A673 (cell line): ENCODE results near the gene ADGRF4. TPM values are rescaled to one million over a fixed set of nuclear protein-coding genes. Genes with fewer than 3 reads are reported as not detected.

Source experiments
- BruUV-seq: library from RNA; stranded (reverse); fragments of 400-500 nt; replicated peaks from 2 replicates; lab custom pipeline; 2021; lab: Mats Ljungman, UMichigan
- CTCF ChIA-PET: fragments of 300-600 bp; sonication (Branson Sonifier 250); formaldehyde crosslinking; loops from one replicate; lab custom pipeline; 2022; ENCODE audit warnings: antibody characterized with exemption; lab: Charles Lee
- POLR2A ChIA-PET: fragments of 300-600 bp; sonication (Branson Sonifier 250); formaldehyde crosslinking; loops from one replicate; lab custom pipeline; 2022; ENCODE audit warnings: antibody characterized with exemption; ENCODE audit not compliant: low non-redundant PET; lab: Charles Lee
- DNase-seq: peaks from one replicate; pipeline ENCODE4 v3.0.0-alpha.2; 2015; ENCODE audit warnings: low spot score
- H3K27ac ChIP-seq: fragments of 200-600 bp; sonication (generic); 2 replicates; pipeline ENCODE4 v1.5.1; 2016; ENCODE audit warnings: mixed run types, low read depth, mild to moderate bottlenecking, mixed read lengths, antibody characterized with exemption, low read length; ENCODE audit not compliant: poor library complexity, severe bottlenecking
- H3K27me3 ChIP-seq: fragments of 200-600 bp; sonication (generic); replicated peaks from 2 replicates; pipeline ENCODE4 v1.6.1; 2017; ENCODE audit warnings: mixed run types, low read depth, mild to moderate bottlenecking, mixed read lengths, antibody characterized with exemption, low read length; ENCODE audit not compliant: insufficient read depth, poor library complexity
- H3K36me3 ChIP-seq: fragments of 200-600 bp; sonication (generic); 2 replicates; pipeline ENCODE4 v1.6.1; 2016; ENCODE audit warnings: mixed run types, mild to moderate bottlenecking, mixed read lengths, antibody characterized with exemption, low read length; ENCODE audit not compliant: insufficient read depth, poor library complexity, severe bottlenecking
- H3K4me1 ChIP-seq: fragments of 200-600 bp; sonication (generic); 2 replicates; pipeline ENCODE4 v1.6.1; 2017; ENCODE audit warnings: mixed run types, mild to moderate bottlenecking, mixed read lengths, antibody characterized with exemption, low read length; ENCODE audit not compliant: insufficient read depth, poor library complexity, severe bottlenecking
- H3K4me3 ChIP-seq: fragments of 200-600 bp; sonication (generic); 2 replicates; pipeline ENCODE4 v1.5.1; 2016; ENCODE audit warnings: low read depth, mixed run types, mild to moderate bottlenecking, mixed read lengths, low read length; ENCODE audit not compliant: poor library complexity, severe bottlenecking
- H3K9me3 ChIP-seq: fragments of 200-600 bp; sonication (generic); 2 replicates; pipeline ENCODE4 v1.6.1; 2016; ENCODE audit warnings: mixed run types, low read depth, mild to moderate bottlenecking, mixed read lengths, antibody characterized with exemption, low read length; ENCODE audit not compliant: poor library complexity, severe bottlenecking
- EZH2 ChIP-seq: fragments of 200-600 bp; sonication (generic); IDR thresholded peaks from 2 replicates; pipeline ENCODE4 v1.6.1; 2017; ENCODE audit warnings: borderline replicate concordance, low read depth, mild to moderate bottlenecking, mixed read lengths, antibody characterized with exemption, low read length; ENCODE audit not compliant: poor library complexity, severe bottlenecking
- intact Hi-C: fragments of 100-400 bp; cut with micrococcal nuclease; formaldehyde crosslinking; loops from one replicate; pipeline ENCODE4 v1.10.0; 2022; ENCODE audit not compliant: unreplicated experiment
- total RNA-seq: library from RNA; stranded (reverse); gene quantifications from 2 replicates; pipeline ENCODE4 v1.2.3, GENCODE V29; 2021
- TF ChIP-seq, protein P1 (sequence below): fragments of 300-800, 200-600 bp; sonication (generic); conservative IDR thresholded peaks from 2 replicates; pipeline ENCODE4 v1.5.1; 2017; ENCODE audit warnings: low read depth, mild to moderate bottlenecking, antibody characterized with exemption, low read length, moderate library complexity, mixed read lengths

Gene ADGRF4
- total RNA-seq, 1 experiment from 2014 or later = not detected

DNA sequence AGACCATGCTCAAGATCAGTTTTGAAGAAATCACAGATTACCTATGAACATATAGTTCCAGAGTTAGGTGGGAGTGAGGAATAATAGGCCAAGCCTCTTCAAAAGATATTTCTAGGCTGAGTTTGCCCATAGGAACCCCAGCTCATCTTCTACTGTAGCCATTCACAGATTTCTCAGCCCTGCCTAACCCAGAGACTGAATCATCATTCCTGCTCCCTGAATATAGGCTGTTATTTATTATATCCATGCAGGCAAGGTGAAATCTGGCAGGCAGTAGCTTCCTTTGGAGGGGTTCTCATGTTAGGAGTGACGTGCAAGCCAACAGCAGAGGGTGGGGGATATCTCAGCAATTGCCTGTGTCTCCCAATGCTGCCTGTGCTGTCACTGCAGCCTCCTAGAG lies 25.6 kb upstream of the ADGRF4 start:
- H3K4me3 ChIP-seq = no peak overlapping the region
- peaks cover 21% of the 10 kb centered on the region for H3K4me1 ChIP-seq
- no peak overlapping the region for H3K27ac ChIP-seq
- intact Hi-C loops = no loop called here
- ChIA-PET CTCF (no interaction called here), POLR2A (no interaction called here)
- TF ChIP-seq EZH2 = no peak
- TF ChIP-seq, protein P1, sequence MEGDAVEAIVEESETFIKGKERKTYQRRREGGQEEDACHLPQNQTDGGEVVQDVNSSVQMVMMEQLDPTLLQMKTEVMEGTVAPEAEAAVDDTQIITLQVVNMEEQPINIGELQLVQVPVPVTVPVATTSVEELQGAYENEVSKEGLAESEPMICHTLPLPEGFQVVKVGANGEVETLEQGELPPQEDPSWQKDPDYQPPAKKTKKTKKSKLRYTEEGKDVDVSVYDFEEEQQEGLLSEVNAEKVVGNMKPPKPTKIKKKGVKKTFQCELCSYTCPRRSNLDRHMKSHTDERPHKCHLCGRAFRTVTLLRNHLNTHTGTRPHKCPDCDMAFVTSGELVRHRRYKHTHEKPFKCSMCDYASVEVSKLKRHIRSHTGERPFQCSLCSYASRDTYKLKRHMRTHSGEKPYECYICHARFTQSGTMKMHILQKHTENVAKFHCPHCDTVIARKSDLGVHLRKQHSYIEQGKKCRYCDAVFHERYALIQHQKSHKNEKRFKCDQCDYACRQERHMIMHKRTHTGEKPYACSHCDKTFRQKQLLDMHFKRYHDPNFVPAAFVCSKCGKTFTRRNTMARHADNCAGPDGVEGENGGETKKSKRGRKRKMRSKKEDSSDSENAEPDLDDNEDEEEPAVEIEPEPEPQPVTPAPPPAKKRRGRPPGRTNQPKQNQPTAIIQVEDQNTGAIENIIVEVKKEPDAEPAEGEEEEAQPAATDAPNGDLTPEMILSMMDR = no peak
- BruUV-seq = no TSS peak
- no peaks in the 10 kb centered on the region for H3K9me3 ChIP-seq
- no peak for DNase-seq
- H3K36me3 ChIP-seq = no peaks in the 10 kb centered on the region
- H3K27me3 ChIP-seq = no peaks in the 10 kb centered on the region

DNA sequence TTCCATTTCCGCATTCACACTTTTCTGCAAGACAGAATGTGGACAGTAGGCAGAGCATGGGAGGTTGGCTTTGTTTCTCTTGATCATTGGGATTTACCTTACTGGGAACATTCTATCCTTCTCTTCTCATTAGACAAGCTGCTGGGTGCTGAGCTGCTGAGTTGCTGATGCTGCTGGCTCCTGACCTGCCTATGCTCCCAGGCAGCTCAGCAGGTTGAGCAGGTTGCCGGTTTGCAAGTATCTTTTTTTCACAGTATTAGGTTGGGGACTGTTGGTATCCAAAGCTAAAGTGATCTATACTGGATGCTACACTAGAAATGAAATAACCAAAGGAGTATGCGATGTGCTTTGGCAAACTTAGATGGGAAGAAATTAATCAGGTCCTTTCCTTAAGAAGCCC lies 23.7 kb upstream of the ADGRF4 start:
- ChIA-PET CTCF (no interaction called here), POLR2A (no interaction called here)
- no peaks in the 10 kb centered on the region for H3K9me3 ChIP-seq
- H3K27me3 ChIP-seq = no peaks in the 10 kb centered on the region
- no peak overlapping the region for H3K4me3 ChIP-seq
- no TSS peak for BruUV-seq
- no peak overlapping the region for H3K27ac ChIP-seq
- H3K4me1 ChIP-seq = peaks cover 16% of the 10 kb centered on the region
- intact Hi-C loops = no loop called here
- TF ChIP-seq, protein P1 = no peak
- no peak for TF ChIP-seq EZH2
- no peaks in the 10 kb centered on the region for H3K36me3 ChIP-seq
- DNase-seq = no peak

DNA sequence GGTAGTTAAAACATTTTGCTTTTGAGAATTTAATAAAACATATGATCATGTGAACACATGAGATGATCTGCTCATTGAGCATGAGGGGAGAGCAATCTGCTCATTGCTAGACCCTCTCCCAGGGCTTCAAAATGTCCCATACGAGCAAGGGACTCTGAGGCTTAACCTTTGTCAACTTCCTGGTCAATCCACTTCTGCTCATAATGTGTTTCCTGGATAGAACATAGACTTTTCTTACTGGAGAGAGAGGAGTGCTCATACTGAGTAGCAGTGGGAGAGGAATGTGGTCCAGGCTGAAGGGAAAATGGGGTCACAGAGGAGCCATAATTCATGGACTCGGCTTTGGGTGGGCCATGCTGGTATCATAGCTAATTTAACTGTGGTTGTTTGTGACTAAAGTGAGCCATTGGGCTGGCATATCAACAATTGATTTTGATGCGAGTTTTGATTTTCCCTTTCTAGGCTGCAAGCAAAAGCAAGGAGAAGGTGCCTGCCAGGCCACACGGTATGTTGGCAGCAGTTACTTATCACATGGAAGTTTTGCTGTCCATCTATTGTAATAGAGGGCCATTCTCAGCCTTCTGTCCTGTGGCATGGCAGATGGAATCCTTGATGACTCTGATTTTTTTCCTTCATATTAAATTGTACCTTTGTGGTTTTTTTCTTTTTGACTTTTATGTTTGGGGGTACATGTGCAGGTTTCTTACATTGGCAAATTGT lies 20.8 kb upstream of the ADGRF4 start:
- no peaks in the 10 kb centered on the region for H3K36me3 ChIP-seq
- CTCF ChIA-PET = no interaction called here

More for the DNA sequence above, 20.8 kb upstream of the ADGRF4 start:
- POLR2A ChIA-PET = no interaction called here
- Histone ChIP-seq H3K27me3 (no peaks in the 10 kb centered on the region), H3K4me3 (no peak overlapping the region), H3K9me3 (no peaks in the 10 kb centered on the region), H3K27ac (no peak overlapping the region), H3K4me1 (no peaks in the 10 kb centered on the region)
- intact Hi-C loops = no loop called here
- TF ChIP-seq, protein P1 = no peak
- no peak for TF ChIP-seq EZH2
- no TSS peak for BruUV-seq
- no peak for DNase-seq
